Activated CD8-positive, alpha-beta memory T cell treated with anti-CD3 and anti-CD28 coated beads for 1 hour (primary cell): ENCODE data around the gene CYTH3.

Experiments
- DNase-seq, 2 donors: peaks; one replicate each; pipeline ENCODE4 v3.0.0-alpha.2; 2020; ENCODE audit warnings: low read depth in 1 of 2; ENCODE audit errors: extremely low read depth in 1 of 2

Gene CYTH3

GRCh38 chr7:6258440-6259182, 13.8 kb downstream of the CYTH3 start:
- no peak for DNase-seq

- DNase-seq: no peak
Measured at GRCh38 chr7:6257675-6258074, 14.7 kb downstream of the CYTH3 start.

- no peak for DNase-seq
Measured at GRCh38 chr7:6256677-6257535, 15.5 kb downstream of the CYTH3 start.

DNA sequence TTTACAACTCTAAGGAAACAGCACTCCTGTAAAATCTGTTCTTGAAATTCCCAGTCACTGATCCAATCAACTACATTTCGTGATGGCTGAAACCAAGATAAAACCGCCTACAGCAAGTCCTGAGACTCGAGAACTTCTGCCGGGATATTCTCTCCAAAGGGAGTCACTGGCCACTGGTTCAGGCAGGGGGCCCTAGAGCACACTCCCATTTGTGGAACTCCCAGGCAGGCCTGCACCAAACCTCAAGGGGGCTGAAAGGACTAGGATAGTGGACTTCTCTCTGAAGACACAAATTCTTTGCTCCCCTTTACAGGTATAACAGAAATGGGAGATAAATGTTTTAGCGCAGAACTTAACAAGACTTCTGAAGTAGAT, 16.3 kb downstream of the CYTH3 start:
- DNase-seq: no peak

DNA sequence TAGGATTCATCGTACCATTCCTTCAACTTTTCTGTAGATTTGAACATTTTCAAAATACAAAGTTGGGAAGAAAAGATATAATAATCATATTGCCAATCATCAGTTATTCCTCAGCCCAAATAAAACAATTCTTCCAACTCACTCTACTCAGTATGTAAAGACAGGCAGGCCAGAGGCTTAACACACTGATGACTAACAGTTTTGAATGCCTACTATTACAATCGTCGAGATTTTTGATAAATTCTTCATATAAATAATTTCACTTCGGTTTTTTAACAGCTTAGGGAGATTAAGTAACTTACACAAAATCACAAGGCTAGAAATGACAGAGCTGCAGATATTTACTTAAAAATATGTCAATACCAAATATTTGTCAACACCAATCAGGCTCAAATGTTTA, 17.6 kb downstream of the CYTH3 start:
- DNase-seq: no peak

- DNase-seq: no peak
Measured at GRCh38 chr7:6252748-6253147, 19.7 kb downstream of the CYTH3 start.

DNA sequence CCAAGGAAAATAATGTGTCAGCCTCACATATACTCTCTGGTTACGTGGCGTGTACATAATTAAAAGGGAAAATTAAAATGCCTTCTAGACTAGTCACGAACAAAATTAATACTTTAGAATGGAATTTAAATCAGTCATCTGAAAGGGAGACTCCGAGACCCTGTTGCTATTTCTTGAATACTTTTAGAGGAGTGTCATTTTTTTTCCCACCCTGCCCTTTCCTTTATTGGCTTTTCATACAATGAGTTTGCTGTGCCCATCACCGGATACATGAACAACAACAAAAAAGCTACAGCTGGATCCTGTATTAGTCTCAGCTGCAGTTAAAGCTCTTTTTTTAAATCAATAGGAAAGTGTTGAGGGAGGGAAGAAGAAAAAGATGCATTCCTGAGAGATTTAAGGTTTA, 20.1 kb downstream of the CYTH3 start:
- DNase-seq: no peak

- no peak for DNase-seq
Measured at GRCh38 chr7:6251653-6252052, 20.8 kb downstream of the CYTH3 start.

GRCh38 chr7:6250364-6250833, 22.0 kb downstream of the CYTH3 start:
- no peak for DNase-seq

- no peak for DNase-seq
Measured at GRCh38 chr7:6249043-6249442, 23.4 kb downstream of the CYTH3 start.

GRCh38 chr7:6248581-6248980, 23.8 kb downstream of the CYTH3 start:
- DNase-seq: no peak

- DNase-seq: no peak
Measured at GRCh38 chr7:6246251-6246917, 26.0 kb downstream of the CYTH3 start.

- DNase-seq: no peak
Measured at GRCh38 chr7:6244021-6244420, 28.4 kb downstream of the CYTH3 start.

- no peak for DNase-seq
Measured at GRCh38 chr7:6243168-6243567, 29.3 kb downstream of the CYTH3 start.

- DNase-seq: no peak
Measured at GRCh38 chr7:6242561-6242960, 29.9 kb downstream of the CYTH3 start.

GRCh38 chr7:6241607-6241973, 30.8 kb downstream of the CYTH3 start:
- no peak for DNase-seq

- no peak for DNase-seq
Measured at GRCh38 chr7:6238309-6238925, 34.0 kb downstream of the CYTH3 start.

- no peak for DNase-seq
Measured at GRCh38 chr7:6237730-6238129, 34.7 kb downstream of the CYTH3 start.

GRCh38 chr7:6237011-6237410, 35.4 kb downstream of the CYTH3 start:
- DNase-seq: no peak

DNA sequence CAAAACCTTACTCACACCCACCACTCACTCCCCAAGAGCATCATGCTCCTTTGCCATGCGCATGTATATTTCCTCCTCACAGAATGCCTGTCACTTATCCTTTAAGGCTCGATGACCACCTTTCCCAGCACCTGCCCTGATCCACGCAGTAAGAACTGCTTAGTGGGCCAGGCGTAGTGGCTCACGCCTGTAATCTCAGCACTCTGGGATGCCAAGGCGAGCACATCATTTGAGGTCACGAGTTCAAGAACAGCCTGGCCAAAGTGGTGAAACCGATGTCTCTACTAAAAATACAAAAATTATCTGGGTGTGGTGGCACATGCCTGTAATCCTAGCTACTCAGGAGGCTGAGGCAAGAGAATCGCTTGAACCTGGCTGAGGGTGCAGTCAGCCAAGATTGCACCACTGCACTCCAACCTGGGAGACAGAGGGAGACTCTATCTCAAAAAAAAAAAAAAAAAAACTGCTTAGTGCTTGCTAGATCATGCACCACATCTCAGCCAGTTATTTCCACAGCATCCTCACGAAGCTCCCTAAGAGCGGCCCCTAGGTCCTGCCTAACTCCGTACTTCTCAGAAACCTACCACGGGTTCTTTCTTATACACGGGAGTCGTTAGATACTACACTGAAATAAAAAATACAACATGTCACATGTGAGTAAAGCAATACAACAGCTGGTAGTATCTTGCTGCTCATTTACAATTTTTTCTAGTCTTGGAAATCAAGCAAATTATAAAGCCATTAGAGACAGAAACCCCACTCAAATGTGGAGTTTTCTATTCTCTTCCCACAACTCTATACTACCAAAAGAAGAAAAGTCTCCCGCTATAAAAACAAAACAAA, 37.2 kb downstream of the CYTH3 start:
- no peak for DNase-seq
